Right kidney (tissue), 1 donor: Measurements from ENCODE around the gene SATB1.
"Not testable (repeated sequence)": the region's sequence is repeated elsewhere in the genome, so short reads cannot be mapped to it uniquely, and the experiment has no call there.

Experiments
- DNase-seq: peaks from one replicate; pipeline ENCODE4 v3.0.0-alpha.2; 2016

Gene SATB1

DNA sequence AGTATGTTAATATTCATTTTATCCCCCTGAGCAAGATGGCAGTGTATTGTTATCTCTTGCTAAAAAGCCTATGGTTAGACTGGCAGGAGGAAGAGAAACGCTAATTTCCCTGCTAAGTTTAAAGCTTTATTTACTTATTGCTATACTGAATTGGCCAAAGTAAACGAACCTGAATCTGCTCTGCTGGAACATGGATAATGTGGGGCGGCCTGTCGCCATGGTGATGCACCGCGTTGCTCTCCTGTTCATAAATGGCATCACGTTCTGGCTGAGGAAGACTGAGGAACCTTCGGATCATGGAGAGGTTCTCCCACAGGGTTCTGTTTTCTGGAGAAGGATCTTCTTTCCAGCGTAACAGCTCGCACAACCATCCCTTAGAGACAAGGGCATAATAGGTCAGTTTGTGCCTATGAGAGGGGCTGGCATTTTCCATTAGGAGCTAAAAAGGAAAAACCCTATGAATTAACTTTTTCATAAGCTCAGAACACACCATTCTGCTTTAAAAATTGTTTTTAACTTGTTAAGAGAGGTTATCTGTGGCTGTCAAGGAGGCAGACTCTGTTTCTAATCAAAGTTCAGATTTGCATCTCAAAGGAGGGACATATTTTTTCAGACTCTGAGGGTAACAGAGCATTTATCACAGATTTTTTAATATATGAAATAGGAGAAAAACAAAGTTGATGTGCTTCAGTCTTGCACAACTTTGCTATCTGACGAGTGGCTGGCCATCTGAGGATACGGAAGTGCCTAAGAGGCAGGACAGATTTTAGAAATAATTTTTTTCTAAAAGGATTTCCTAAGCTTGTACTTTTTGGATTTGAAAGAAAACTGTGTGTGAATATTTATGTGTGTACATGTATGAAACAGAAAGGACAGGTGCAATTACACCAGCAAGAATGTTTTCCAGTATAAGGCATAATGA lies 73.1 kb downstream of the SATB1 start:
- DNase-seq: no peak

GRCh38 chr3:18351069-18351628 lies 74.0 kb downstream of the SATB1 start:
- DNase-seq: no peak

DNA sequence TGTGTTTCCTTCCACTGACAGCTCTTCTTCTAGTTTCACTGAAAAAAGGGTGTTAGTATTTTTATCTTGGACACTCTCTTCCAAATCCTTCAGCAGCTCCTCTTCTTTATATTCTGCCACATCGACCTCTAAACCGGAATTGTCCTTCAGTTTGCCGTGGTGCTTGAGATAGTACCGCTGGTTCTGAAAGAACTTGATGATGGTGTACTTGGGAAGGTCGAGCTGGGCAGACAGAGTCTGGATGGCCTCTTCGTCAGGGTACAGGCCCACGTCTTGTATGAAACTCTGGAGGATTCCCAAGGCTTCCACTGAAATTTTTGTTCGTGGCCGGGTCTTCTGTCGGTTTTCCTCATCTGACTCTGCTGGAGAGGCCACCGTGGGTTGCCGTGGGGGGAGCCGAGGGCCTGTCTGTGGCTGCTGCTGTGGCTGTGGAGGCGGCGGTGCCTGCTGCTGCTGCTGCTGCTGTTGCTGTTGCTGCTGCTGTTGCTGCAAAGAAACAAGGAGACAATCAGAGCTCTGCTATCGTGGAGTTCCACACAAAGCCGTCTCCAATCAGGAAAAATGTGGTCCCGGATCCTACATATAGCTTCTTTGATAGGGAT lies 75.8 kb downstream of the SATB1 start:
- no peak for DNase-seq

GRCh38 chr3:18346097-18346496 lies 79.0 kb downstream of the SATB1 start:
- DNase-seq: no peak

GRCh38 chr3:18345015-18345367 lies 80.1 kb downstream of the SATB1 start:
- DNase-seq: no peak

- DNase-seq: no peak
These were observed 80.7 kb downstream of the SATB1 start for GRCh38 chr3:18344306-18345014.

DNA sequence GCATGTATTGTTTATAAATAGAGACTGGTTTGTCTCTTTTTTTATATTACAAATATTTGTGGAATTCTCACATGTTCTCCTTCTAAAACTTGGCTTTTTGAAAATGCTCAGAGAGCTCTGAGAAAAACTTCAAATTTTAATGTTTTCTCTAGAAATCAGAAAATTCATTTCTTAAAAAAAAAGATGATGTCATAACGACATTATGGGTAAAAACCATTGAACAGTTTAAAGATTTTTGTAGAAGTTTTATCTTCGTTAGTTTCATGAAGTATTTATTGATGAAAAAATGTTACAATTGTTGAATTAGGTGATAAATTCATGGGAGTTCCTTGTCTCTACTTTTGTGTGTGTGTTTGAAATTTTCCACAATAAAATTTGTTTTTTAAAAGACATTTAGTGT lies 81.3 kb downstream of the SATB1 start:
- no peak for DNase-seq

GRCh38 chr3:18338827-18339514 lies 86.2 kb downstream of the SATB1 start:
- no peak for DNase-seq

DNA sequence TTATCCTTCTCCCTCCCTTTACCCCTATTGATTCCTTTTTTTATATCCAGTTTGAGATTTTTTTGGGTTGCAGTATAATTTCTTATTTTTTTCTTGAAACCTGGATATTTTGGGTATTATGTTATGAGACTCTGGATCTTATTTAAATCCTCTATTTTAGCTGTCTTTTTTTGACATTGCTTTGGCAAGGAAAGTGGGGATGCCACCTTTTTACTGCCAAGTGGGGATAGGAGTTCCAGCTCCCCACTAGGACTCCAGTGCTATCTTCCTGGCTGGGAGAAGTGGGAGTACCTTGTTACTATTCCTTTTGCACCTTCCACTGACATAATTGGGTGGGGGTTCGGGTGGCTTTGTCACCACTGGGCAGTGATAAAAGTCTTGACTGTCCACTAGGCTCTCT lies 87.9 kb downstream of the SATB1 start:
- no peak for DNase-seq

DNA sequence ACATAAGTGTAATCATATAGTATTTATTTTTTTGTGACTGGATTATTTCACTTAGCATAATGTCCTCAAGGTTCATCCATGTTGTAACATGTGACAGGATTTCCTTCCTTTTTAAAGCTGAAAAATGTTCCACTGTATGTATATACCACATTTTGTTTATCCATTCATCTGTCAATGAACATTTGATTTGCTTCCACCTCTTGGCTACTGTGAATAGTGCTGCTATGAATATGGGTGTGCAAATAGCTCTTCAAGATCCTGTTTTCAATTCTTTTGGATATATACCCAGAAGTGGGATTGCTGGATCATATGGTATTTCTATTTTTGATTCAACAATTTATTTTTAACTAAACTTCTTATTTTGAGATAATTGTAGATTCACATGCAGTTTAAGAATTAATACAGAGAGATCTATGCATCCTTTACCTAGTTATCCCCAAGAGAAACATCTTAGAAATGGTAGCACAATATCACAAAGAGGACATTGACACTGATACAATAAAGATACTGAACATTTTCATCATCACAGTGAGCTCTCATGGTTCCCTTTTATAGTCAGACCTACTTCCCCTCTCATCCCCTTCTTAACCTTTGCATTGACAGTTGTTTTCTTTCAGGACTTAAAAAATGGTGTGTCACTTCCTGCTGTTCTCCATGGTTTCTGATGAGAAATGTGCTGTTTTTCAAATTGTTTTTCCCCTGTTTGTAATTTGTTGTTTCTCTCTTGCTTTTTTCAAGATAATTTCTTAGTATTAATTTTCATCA lies 90.1 kb downstream of the SATB1 start:
- DNase-seq: no peak

- DNase-seq: not testable (repeated sequence)
These were observed 94.2 kb downstream of the SATB1 start for GRCh38 chr3:18330772-18331441.

DNA sequence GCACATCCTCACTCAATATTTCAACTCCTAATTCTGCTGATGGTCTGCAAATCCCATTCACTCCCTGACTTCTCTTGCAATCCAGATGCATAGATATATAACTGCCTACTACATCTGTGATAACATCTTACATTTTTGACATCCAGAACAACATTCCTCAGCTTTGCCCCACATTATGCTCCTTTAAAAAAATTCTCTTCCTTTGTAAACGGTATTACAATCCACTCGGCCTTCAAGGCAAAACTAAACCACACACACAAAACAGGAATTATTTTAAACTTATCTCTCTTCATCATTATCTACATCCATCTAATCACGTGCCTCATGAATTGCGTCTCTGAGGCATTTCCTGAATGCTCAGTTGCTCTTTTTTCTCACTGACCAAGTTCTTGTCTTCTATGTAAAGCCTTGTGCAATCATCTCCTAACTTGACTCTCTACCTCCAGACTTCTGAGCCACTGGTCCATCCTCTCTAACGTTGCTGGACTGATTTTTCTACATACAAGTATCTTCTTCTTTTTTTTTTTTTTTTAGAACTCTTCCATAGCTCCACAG lies 117.0 kb downstream of the SATB1 start:
- no peak for DNase-seq

- no peak for DNase-seq
These were observed 117.6 kb downstream of the SATB1 start for GRCh38 chr3:18307529-18307928.

DNA sequence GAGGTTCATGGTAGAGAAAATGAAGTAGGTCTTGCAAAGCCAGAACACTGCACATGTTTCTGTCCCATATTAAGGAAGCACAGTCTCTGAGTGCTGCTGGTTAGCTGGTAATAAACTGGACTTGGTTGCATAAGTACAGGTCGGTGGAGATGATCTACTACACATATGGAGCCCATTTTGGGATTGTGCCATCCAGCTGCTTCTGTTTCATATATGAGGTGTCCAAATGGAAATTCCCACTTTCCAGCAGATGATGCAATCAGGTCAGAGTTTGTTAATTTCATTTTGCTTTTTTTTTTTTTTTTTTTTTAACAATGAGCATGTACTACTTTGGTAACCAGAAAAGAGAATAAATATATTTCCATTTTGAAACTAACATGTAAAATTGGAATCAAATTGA lies 122.6 kb downstream of the SATB1 start:
- DNase-seq: no peak

GRCh38 chr3:18301781-18302180 lies 123.4 kb downstream of the SATB1 start:
- no peak for DNase-seq

DNA sequence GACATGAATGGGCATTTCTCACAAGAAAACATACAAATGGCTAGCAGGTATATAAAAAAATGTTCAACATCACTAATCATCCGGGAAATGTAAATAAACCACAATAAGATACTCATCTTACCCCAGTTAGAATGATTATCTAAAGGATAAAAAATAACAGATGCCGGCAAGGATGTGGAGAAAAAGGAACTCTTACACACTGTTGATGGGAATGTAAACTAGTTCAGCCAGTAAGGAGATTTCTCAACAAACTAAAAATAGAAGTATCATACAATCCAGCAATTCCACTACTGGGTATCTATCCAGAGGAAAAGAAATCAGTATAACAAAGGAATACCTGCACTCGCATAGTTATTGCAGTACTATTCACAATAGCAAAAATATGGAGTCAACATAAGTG lies 124.2 kb downstream of the SATB1 start:
- DNase-seq: no peak

DNA sequence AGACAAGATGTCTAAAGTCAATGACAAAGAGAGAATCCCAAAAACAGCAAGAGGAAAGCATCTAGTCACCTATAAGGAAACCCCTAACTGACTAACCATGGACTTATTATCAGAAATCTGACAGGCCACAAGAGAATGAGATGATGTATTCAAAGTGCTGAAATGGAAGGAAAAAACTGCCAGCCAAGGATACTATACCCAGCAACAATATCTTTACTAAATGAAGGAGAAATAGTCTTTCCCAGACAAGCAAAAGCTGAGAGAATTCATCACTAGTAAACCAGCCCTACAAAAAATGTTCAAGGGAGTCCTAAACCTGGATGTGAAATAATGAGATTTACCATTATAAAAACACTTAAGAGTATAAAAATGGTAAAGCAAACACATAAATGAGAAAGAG lies 128.0 kb downstream of the SATB1 start:
- no peak for DNase-seq
